H7 (cell line): ENCODE results near the gene SRP54. TPM values are rescaled to one million over a fixed set of nuclear protein-coding genes. Genes with fewer than 3 reads are reported as not detected.
"Not testable (repeated sequence)": the region's sequence is repeated elsewhere in the genome, so short reads cannot be mapped to it uniquely, and the experiment has no call there.

Experiments
- DNase-seq: peaks from one replicate; pipeline ENCODE4 v3.0.0; 2012
- H3K27me3 ChIP-seq: 2 replicates; pipeline ENCODE4 v1.6.0; 2011; ENCODE audit warnings: mild to moderate bottlenecking, low read length; ENCODE audit not compliant: control insufficient read depth, insufficient read depth
- H3K36me3 ChIP-seq: replicated peaks from 2 replicates; pipeline ENCODE4 v1.5.1; 2011; ENCODE audit warnings: low read length; ENCODE audit not compliant: control insufficient read depth, insufficient read depth
- H3K4me3 ChIP-seq: 2 replicates; pipeline ENCODE4 v1.5.1; 2011; ENCODE audit warnings: low read depth, mild to moderate bottlenecking, control low read depth, low read length, moderate library complexity; ENCODE audit not compliant: insufficient read depth
- total RNA-seq: library from RNA; depleted of rRNA; stranded (reverse); fragments of >200 nt; shearing (Covaris generic); gene quantifications from 2 replicates; pipeline ENCODE4 v1.2.3, GENCODE V29; 2014

The SRP54 gene
- total RNA-seq, 1 experiment from 2014 or later = 55.8 TPM

DNA sequence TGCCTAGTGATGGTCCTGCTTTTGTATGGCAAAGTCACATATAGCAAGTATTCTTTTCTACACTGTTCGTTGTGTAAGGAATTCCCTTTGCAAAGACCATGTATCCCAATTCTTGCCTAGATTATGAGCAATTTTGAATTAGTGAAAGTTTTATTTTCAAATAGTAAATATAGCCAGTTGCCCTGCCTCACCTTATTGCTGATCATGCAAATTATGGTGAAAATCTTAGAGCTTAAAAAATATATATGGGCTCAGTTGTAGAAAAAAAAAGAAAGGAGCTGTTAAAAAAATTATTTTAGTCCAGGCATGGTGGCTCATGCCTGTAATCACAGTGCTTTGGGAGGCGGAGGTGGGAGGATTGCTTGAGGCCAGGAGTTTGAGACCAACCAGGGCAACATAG is 18.8 kb downstream of the SRP54 start:
- no peaks in the 10 kb centered on the region for H3K27me3 ChIP-seq
- DNase-seq = no peak
- no peak overlapping the region for H3K4me3 ChIP-seq
- peaks cover 2% of the 10 kb centered on the region for H3K36me3 ChIP-seq

DNA sequence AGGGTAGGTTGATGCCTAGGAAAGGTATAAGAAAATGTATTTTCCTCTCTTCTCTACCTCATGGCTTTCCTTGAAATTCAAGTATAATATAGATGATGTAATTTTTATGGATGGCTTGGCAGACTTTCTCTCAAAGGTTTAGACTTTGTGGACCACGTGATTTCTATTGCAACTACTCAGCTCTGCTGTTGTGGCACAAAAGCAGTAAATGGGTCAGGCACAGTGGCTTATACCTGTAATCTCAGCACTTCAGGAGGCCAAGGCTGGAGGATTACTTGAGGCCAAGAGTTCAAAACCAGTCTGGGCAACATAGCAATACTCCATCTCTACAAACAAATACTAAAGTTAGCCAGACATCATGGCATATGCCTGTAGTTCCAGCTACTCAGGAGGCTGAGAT is 22.0 kb downstream of the SRP54 start:
- DNase-seq = no peak
- no peaks in the 10 kb centered on the region for H3K27me3 ChIP-seq
- peaks cover 3% of the 10 kb centered on the region for H3K36me3 ChIP-seq

DNA sequence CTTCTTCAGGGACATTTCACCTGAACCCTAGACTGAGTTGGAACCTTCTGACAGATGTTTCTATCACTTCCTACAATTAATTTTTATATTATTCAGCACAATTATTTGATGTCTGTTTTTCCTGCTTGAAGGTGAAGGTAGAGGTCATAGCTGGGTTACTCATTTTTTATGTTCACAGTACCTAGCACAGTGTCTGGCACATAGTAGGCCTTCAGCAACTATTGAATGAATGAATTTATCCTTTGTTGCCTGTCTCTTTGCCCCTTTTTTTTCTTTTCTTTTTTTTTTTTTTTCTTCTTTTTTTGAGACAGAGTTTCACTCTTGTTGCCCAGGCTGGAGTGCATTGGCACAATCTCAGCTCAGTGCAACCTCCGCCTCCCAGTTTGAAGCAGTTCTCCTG is 33.8 kb downstream of the SRP54 start:
- DNase-seq = no peak
- Histone ChIP-seq H3K27me3 (no peaks in the 10 kb centered on the region), H3K4me3 (no peak overlapping the region), H3K36me3 (peaks cover 5% of the 10 kb centered on the region)

More for the DNA sequence above, 22.0 kb downstream of the SRP54 start:
- no peak overlapping the region for H3K4me3 ChIP-seq

DNA sequence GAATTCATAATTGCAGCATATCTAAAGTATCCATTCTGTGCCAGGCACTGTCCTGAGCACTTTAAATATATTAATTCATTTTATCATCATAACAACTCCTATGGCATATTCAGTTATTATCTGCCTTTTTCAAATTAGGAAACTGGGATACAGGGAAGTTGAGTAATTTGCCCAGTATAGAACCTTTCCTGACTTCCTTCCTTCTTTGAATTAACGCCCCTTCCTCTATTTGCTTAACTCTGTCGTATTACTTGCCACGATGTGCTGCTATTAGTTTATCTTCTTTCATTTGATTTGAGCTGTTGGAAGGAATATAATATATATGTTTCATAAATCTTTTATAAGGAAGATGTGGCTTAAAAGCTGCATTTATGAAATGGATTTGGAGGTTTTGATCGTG is 37.9 kb downstream of the SRP54 start:
- Histone ChIP-seq H3K36me3 (peaks cover 7% of the 10 kb centered on the region), H3K27me3 (no peaks in the 10 kb centered on the region), H3K4me3 (no peak overlapping the region)
- no peak for DNase-seq

DNA sequence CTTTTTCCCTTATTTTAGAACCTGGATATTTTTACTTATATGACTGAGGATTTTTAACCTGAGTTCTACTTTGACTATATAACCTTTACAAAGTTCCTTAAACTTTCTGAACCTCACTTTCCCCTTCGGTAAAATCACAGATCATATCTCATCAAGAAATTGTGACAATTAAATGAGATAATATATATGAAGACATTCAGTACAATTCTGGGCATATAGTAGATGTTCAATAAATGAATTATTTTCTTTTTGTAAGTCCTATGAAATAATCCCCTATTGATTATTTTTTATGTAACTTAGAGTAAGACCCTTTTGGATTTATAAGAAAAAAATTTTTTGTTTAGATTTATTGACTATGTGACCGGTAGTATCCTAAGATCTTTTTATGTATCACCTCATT is 45.6 kb downstream of the SRP54 start:
- DNase-seq = no peak
- H3K27me3 ChIP-seq = no peaks in the 10 kb centered on the region
- no peak overlapping the region for H3K4me3 ChIP-seq
- H3K36me3 ChIP-seq = peaks cover 1% of the 10 kb centered on the region; the same call in 1 of the 2 replicates

DNA sequence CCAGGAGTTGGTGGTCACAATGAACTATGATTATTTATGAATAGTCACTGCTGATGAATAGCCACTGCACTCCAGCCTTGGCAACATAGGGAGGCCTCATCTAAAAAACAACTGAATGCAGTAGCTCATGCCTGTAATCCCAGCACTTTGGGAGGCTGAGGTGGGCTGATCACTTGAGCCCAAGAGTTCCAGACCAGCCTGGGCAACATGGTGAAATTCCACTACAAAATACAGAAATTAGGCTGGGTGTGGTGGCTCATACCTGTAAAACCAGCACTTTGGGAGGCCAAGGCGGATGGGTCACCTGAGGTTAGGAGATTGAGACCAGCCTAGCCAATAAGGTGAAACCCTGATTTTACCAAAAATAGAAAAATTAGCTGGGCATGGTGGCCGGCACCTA is 49.8 kb downstream of the SRP54 start:
- peaks cover 1% of the 10 kb centered on the region; the same call in 1 of the 2 replicates for H3K36me3 ChIP-seq
- DNase-seq = no peak
- no peaks in the 10 kb centered on the region for H3K27me3 ChIP-seq
- no peak overlapping the region for H3K4me3 ChIP-seq

DNA sequence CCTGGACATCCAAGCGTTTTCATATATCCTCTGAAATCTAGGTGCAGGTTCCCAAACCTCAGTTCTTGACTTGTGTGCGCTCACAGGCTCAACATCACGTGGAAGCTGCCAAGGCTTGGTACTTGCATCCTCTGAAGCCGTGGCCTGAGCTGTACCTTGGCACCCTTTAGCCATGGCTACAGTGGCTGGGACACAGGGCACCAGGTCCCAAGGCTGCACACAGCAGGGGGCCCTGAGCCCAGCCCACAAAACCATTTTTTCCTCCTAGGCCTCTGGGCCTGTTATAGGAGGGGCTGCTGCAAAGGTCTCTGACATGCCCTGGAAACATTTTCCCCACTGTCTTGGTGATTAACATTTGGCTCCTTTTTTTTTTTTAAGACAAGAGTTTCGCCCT is 51.6 kb downstream of the SRP54 start:
- Histone ChIP-seq H3K36me3 (no peaks in the 10 kb centered on the region; the same call in 1 of the 2 replicates), H3K4me3 (no peak overlapping the region), H3K27me3 (no peaks in the 10 kb centered on the region)
- DNase-seq = no peak

DNA sequence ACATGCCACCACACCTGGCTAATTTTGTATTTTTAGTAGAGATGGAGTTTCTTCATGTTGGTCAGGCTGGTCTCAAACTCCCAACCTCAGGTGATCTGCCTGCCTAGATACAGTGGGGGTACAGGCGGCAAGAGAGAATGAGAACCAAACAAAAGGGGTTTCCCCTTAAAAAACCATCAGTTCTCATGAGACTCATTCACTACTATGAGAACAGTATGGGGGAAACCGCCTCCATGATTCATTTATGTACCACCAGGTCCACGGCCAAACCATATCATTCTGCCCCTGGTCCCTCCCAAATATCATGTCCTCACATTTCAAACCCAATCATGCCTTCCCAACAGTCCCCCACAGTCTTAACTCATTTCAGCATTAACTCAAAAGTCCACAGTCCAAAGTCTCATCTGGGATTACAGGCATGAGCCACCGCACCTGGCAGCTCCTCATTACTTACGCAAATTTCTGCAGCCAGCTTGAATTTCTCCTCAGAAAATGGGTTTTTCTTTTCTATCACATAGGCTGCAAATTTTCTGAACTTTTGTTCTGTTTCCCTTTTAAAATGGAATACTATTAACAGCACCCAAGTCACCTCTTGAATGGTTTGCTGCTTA is 52.3 kb downstream of the SRP54 start:
- not testable (repeated sequence) for H3K36me3 ChIP-seq, DNase-seq, H3K4me3 ChIP-seq, H3K27me3 ChIP-seq

DNA sequence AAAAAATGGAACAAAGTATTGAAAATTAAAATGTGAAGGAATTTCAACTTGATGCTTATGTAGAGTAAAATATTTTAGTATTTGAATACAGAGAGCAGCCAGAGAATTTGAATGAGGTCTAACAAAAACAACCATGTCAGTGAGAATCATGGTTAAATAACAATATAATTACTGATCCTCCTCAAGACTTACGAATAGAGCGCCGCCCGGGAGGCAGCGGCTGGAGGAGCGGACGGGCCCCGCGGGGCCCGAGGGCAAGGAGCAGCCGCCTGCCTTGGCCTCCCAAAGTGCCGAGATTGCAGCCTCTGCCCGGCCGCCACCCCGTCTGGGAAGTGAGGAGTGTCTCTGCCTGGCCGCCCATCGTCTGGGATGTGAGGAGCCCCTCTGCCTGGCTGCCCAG is 55.5 kb downstream of the SRP54 start:
- H3K36me3 ChIP-seq, DNase-seq, H3K27me3 ChIP-seq, H3K4me3 ChIP-seq: not testable (repeated sequence)

DNA sequence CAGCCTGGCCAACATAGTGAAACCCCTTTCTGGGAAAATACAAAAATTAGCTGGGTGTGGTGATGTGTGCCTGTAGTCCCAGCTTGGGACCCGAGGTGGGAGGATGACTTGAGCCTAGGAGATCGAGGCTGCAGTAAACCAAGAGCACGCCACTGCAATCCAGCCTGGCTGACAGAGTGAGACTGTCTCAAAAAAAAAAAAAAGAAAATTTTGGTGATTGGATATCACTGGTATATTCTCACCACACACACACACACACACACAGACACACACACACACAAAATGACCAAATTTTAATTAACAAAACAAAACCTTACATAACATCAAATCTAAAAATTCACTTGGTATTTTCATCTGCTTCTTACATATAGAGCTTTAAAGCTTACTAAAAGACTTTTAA is 59.8 kb downstream of the SRP54 start:
- H3K4me3 ChIP-seq = no peak overlapping the region
- DNase-seq = no peak
- no peaks in the 10 kb centered on the region for H3K36me3 ChIP-seq

DNA sequence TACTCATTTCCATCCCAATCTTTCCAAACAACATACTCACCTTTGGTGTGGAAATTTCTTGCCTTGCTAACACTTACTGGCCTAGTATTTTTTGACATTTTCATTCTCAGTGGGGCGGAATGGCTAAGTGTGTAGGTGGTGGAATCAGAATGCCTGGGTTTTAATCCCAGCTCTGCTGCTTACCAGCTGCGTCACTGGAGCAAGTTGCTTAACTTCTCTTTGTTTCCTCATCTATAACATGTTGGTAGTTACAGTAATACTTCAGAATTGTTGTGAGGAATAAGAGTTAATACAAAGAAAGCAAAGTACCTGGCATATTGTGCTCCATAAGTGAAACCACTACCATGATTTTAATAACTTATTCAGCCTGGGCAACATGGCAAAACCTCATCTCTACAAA is 60.3 kb downstream of the SRP54 start:
- H3K4me3 ChIP-seq = no peak overlapping the region

More for the DNA sequence above, 59.8 kb downstream of the SRP54 start:
- H3K27me3 ChIP-seq = no peaks in the 10 kb centered on the region

DNA sequence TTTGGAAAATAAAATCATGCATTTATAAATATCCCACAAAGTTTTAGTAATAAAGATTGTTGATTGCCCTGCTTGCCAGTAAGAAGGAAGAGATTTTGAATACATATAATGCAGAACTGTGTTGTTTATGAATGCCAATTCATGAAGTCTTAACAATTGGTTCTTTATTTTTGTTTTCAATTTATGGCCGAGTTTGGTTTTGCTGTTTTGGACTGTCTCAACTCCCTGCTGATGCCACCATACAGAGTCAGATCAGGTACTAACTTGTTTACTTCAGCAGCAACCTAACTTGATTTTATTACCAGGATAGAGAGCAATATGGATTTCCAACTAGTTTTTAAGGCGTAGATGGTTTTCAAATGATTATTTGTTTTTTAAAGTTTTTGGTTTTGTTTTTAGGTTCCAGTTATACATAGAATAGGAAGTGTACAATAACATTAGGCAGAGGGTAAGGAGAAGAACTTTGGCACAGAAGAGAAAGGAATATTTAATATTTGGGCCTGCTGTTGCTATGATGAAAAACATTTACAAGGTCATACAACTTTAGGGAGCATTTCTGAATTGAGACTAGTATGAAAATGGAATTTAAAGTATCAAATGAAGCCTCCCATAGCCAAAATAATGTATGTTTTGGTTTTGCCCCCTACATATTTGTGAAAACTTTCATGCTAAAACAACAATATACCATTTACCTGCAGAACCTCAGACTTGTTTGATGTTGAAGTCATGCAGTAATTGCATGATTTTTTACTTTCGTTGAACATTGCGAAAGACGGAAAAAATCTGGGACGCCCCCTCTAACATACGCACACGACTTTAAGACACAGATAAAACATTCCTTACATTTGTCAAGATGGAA is 62.4 kb downstream of the SRP54 start:
- Histone ChIP-seq H3K4me3 (peak overlapping the region; percentile 91), H3K27me3 (no peaks in the 10 kb centered on the region), H3K36me3 (no peaks in the 10 kb centered on the region)
- DNase-seq = no peak

More for the DNA sequence above, 60.3 kb downstream of the SRP54 start:
- Histone ChIP-seq H3K36me3 (no peaks in the 10 kb centered on the region), H3K27me3 (no peaks in the 10 kb centered on the region)
- no peak for DNase-seq

DNA sequence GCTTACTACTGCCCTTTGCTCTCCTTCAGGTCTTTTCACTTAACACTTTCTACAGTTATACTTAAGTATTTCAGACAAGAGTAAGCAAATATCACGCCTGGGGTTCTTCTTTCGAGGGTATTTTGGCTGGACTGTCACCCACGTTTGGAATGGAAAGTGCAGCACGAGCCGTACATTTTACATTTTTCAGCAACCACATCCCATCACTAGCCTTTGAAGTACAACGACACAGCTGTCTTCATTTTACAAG is 62.9 kb downstream of the SRP54 start:
- Histone ChIP-seq H3K27me3 (no peaks in the 10 kb centered on the region), H3K4me3 (peak overlapping the region; percentile 91), H3K36me3 (no peaks in the 10 kb centered on the region)
- peak; percentile 27 for DNase-seq

DNA sequence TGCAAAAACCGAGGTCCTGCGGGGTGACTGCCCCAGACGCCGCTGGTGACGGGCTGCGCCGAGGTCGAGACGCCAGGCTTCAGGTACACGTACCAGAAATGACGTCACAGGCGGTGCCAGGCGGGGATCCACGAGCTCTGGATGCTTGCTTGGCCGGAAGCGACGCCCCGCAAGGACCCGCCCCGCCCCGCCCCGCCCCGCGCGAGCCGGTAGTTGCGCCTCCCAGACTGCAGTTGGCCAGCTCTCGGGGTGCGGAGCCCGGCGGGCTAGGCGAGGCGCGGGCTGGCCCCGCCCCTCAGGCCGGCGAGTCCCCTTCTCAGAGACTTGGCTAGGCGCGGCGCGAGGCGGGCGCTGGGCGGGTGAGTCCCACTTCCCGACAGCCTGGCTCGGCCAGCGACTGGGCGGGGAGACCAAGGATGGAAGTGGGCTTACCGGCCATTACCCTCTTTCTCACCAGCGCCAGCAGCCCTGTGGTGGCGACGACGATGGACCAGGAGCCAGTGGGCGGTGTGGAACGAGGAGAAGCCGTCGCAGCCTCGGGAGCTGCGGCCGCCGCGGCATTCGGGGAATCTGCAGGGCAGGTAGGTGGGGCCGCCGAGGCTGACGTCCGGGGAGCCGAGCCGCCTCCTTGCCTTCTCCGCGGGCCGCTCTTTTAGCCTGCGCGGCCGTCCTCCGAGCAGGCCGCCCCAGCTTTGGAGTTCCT is 63.4 kb downstream of the SRP54 start, which contains the start of gene FAM177A1:
Gene FAM177A1 (plus strand): TSS at position 225 of the 703 bp plus-strand sequence. CDS start 192 bp downstream, at position 417.
- no peaks in the 10 kb centered on the region for H3K36me3 ChIP-seq
- H3K4me3 ChIP-seq = peak within 1 kb of the TSS; percentile 91
- no peaks in the 10 kb centered on the region for H3K27me3 ChIP-seq
- DNase-seq = peak; percentile 98
